Liver (tissue), 3 donors: ENCODE measurements around the gene PRCD.

Experiments
- RAD21 ChIP-seq, 2 donors: IDR thresholded peaks; 2 replicates each; pipeline ENCODE4 v1.6.1; 2016; ENCODE audit warnings: antibody characterized with exemption in 2 of 2, mild to moderate bottlenecking in 2 of 2
- SP1 ChIP-seq: IDR thresholded peaks from 2 replicates; pipeline ENCODE4 v1.6.1; 2018; ENCODE audit warnings: antibody characterized with exemption, mild to moderate bottlenecking
- TF ChIP-seq, protein P1 (sequence below): fragments of 150-350 bp; IDR thresholded peaks from 2 replicates; pipeline ENCODE4 v1.5.1; 2017; ENCODE audit warnings: improper control_type of control experiment, low read depth, low read length; ENCODE audit not compliant: missing input control
- donor health status: healthy.
- donor health status: healthy.

DNA sequence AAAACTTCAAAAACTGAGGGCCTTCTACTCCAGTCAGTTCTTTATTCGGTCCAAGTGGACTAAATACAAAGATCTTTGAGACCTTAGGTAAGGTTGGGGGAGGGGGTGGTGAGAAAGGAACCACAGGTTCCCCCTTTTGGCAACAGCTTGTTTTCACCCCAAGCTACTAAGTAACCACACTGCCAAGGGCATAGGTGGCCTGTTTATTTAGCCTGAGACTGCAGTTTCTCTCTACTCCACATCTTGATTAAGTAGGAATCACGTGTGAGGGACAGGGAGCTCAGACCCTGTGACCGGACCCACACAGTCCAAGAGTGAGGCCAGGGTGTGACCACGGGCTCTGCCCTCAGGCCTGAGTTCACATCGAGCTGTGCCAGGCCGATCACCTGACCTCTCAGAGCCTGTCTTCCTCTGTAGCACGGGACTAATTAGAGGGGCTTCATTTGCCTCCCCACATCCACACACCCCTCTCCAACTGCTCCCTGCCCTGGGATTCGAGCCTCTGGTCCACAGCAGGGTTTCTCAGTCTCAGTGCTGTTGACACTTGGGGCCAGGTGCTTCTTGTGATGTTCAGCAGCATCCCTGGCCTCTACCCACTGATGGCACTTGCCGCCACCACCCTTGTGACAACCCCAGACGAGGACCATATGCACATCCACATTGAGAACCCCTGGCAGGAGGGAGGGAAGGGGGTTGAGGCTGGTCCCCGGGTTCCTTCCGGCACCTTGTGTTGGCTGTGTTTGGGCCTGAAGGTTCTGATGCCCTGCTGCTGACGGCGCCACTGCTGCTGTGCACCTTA is 28.0 kb downstream of the PRCD start:
- TF ChIP-seq, protein P1, sequence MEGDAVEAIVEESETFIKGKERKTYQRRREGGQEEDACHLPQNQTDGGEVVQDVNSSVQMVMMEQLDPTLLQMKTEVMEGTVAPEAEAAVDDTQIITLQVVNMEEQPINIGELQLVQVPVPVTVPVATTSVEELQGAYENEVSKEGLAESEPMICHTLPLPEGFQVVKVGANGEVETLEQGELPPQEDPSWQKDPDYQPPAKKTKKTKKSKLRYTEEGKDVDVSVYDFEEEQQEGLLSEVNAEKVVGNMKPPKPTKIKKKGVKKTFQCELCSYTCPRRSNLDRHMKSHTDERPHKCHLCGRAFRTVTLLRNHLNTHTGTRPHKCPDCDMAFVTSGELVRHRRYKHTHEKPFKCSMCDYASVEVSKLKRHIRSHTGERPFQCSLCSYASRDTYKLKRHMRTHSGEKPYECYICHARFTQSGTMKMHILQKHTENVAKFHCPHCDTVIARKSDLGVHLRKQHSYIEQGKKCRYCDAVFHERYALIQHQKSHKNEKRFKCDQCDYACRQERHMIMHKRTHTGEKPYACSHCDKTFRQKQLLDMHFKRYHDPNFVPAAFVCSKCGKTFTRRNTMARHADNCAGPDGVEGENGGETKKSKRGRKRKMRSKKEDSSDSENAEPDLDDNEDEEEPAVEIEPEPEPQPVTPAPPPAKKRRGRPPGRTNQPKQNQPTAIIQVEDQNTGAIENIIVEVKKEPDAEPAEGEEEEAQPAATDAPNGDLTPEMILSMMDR, result no peak
- no peak for TF ChIP-seq RAD21 (IDR thresholded peaks at IDR 0.05)
- TF ChIP-seq SP1, result no peak
